T-cell (primary cell): Measurements from ENCODE around the gene KCNK4. TPM values are rescaled to one million over a fixed set of nuclear protein-coding genes. Genes with fewer than 3 reads are reported as not detected.

ENCODE experiments used
- ATAC-seq, 4 experiments: fragments of 200-7000 bp in 3 of 4; fragments of 150-1000 bp in 1 of 4; cut with Tn5 transposase; replicated peaks in 1 of 4; 1 replicate in 3 of 4; 2 replicates in 1 of 4; pipeline ENCODE4 v1.10.0; 2021; ENCODE audit warnings: moderate library complexity in 3 of 4, mild to moderate bottlenecking in 2 of 4, moderate number of reproducible peaks in 1 of 4
- CTCF ChIA-PET, 2 donors: fragments of 300-600 bp; sonication (Branson Sonifier 250); formaldehyde crosslinking; loops; one replicate each; lab custom pipeline; 2022; ENCODE audit warnings: antibody characterized with exemption in 2 of 2; lab: Charles Lee
- POLR2A ChIA-PET, 2 donors: fragments of 300-600 bp; sonication (Branson Sonifier 250); formaldehyde crosslinking; loops; one replicate each; lab custom pipeline; 2022; ENCODE audit warnings: antibody characterized with exemption in 2 of 2; lab: Charles Lee
- DNase-seq, 35 experiments: peaks; one replicate each; pipeline versions ENCODE4 v3.0.0 to v3.0.0-alpha.2; 2013 to 2023
- H3K27ac ChIP-seq: one replicate; pipeline ENCODE4 v1.5.1; 2013; ENCODE audit warnings: low read length
- H3K27me3 ChIP-seq, 2 experiments: replicated peaks in 1 of 2; 1 replicate in 1 of 2; 2 replicates in 1 of 2; pipeline versions ENCODE4 v1.6.1 to v1.7.0; 2013; ENCODE audit warnings: low read length in 1 of 2, mixed read lengths in 1 of 2; ENCODE audit not compliant: control insufficient read depth in 2 of 2, insufficient read depth in 2 of 2; ENCODE audit errors: extremely low read depth in 1 of 2
- H3K36me3 ChIP-seq, 2 donors: 1 replicate in 1 of 2; 2 replicates in 1 of 2; pipeline versions ENCODE4 v1.6.1 to v1.7.0; 2013; ENCODE audit warnings: low read length in 1 of 2; ENCODE audit not compliant: control insufficient read depth in 2 of 2, insufficient read depth in 1 of 2; ENCODE audit errors: extremely low read depth in 1 of 2
- H3K4me1 ChIP-seq, 2 experiments: 1 replicate in 1 of 2; 2 replicates in 1 of 2; pipeline versions ENCODE4 v1.6.1 to v1.7.0; 2013; ENCODE audit warnings: low read length in 2 of 2, mixed read lengths in 1 of 2; ENCODE audit not compliant: insufficient read depth in 2 of 2, control insufficient read depth in 1 of 2; ENCODE audit errors: extremely low read depth in 1 of 2
- H3K4me3 ChIP-seq, 2 donors: 1 replicate in 1 of 2; 2 replicates in 1 of 2; pipeline versions ENCODE4 v1.5.1 to v1.7.0; 2013; ENCODE audit warnings: mild to moderate bottlenecking in 2 of 2, low read length in 1 of 2, moderate library complexity in 1 of 2; ENCODE audit not compliant: control insufficient read depth in 1 of 2; ENCODE audit errors: extremely low read depth in 1 of 2
- H3K9me3 ChIP-seq: 2 replicates; pipeline ENCODE4 v1.7.0; 2013
- H3K27ac Mint-ChIP-seq, 2 donors: one replicate each; pipeline ENCODE4 v1.8.0; 2020 to 2021; ENCODE audit warnings: mild to moderate bottlenecking in 2 of 2, mixed read lengths in 2 of 2
- H3K27me3 Mint-ChIP-seq, 2 donors: one replicate each; pipeline ENCODE4 v1.8.0; 2021 to 2022; ENCODE audit warnings: mixed read lengths in 2 of 2
- H3K36me3 Mint-ChIP-seq: one replicate; pipeline ENCODE4 v1.8.0; 2021; ENCODE audit warnings: mixed read lengths
- H3K4me1 Mint-ChIP-seq, 3 donors: one replicate each; pipeline ENCODE4 v1.8.0; 2020 to 2022; ENCODE audit warnings: mixed read lengths in 3 of 3, mild to moderate bottlenecking in 1 of 3
- H3K4me3 Mint-ChIP-seq, 3 donors: one replicate each; pipeline ENCODE4 v1.8.0; 2020 to 2022; ENCODE audit warnings: mild to moderate bottlenecking in 3 of 3, mixed read lengths in 3 of 3, moderate library complexity in 3 of 3
- H3K9me3 Mint-ChIP-seq, 3 donors: one replicate each; pipeline ENCODE4 v1.8.0; 2020 to 2022; ENCODE audit warnings: mixed read lengths in 3 of 3
- WGBS: methylation state at CpG from one replicate; pipeline ENCODE4 v1.1.5; 2013; ENCODE audit warnings: missing lambda C conversion rate; ENCODE audit not compliant: insufficient coverage; 5-methylcytosine and 5-hydroxymethylcytosine counted together
- total RNA-seq, 35 experiments: library from RNA in 6 of 35; stranded (reverse) in 6 of 35; fragments of 120-200 nt in 1 of 35; gene quantifications; one replicate each; pipeline versions ENCODE4 v1.2.1 to v1.2.4 and lab custom pipeline; 2013 to 2026

The KCNK4 gene
- total RNA-seq, 5 donors from 2014 or later (not counting 1 experiment from before 2014, with no cell fraction given): 0.22 to 0.35 (median 0.33) TPM; not detected in 2

DNA sequence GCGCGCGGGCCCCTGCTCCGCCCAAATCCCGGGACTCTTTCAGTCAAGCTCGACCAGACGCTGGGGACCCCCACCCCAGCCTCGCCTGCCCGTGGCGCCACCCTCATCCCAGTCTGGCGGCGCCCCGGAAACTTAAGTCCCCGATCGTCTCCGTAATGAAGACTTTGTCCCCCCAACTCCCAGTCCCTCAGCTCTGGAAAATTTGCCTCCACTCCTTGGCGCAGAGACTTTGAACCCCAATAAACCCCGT lies 39.4 kb upstream of the KCNK4 start:
- Mint-ChIP-seq H3K9me3 (no peaks in the 10 kb centered on the region), H3K27me3 (no peaks in the 10 kb centered on the region), H3K27ac (peak overlapping the region in 1 of 2 donors; percentile 39), H3K36me3 (no peaks in the 10 kb centered on the region), H3K4me1 (peaks cover 18 to 24% (median 20%) of the 10 kb centered on the region in 3 donors), H3K4me3 (peak overlapping the region; percentile 79 to 89 (median 83))
- Histone ChIP-seq H3K36me3 (peaks cover 2 to 5% of the 10 kb centered on the region in 2 donors), H3K9me3 (no peaks in the 10 kb centered on the region), H3K4me1 (peaks cover 8 to 41% of the 10 kb centered on the region in 2 experiments), H3K4me3 (peak overlapping the region; percentile 70 to 81), H3K27me3 (peaks cover 0 to 17% of the 10 kb centered on the region in 2 experiments), H3K27ac (no peak overlapping the region)
- DNase-seq (no peak), ATAC-seq (peak in 1 of 4 experiments; percentile 1)
- WGBS: 2% methylated on average over 18 of the region's 18 CpGs
- ChIA-PET POLR2A (no interaction called here), CTCF (interaction anchor here in 1 of 2 donors (1.0 to 1.2 kb wide), 2 partner anchors 47 to 50 kb away, joined by 4 to 6 read pairs; no protein-coding TSS in a partner anchor)

DNA sequence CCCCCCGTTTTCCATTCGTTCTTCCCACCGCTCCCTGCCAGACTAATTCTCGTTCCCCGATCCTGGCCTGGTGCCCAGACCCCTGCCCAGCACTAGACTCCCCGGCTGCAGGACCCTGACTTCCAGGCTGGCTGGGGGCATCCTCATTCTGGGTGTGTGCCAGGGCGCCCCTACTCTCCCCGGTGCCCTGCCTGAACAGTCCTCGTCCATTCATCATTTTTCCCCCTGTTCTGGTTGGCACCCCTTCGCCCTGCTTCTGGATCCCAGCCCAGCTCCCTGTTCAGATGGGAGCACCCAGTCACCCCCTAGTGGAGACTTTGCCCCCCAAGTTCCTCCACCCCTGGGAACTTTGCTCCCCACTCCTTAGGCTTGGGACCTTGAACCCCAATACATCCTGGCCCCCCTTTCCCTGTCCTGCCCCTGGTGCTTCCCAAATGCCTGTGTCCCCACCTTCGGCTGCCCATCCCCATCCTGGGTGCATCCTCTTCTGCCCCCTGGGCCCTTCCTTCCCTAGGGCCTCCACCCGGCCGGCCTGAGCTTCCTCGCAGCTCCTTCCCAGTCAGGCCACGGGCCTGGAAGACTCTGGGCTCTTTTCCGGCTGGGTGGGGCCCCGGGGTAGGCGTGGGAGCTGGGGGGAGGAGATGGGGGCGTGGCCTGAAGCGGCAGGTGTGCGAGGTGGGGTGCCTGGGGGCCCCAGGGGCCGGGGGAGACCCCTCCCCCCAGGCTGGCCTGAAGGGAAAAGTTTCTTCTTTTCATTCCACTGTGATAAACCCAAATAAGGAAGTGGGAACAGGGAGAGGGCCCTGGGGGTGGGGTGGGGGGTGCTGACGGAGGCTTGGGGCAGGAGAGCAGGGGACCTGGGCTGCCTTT lies 38.9 kb upstream of the KCNK4 start:
- Histone ChIP-seq H3K27ac (no peak overlapping the region), H3K36me3 (peaks cover 2 to 6% of the 10 kb centered on the region in 2 donors), H3K9me3 (no peaks in the 10 kb centered on the region), H3K27me3 (peaks cover 0 to 17% of the 10 kb centered on the region in 2 experiments), H3K4me3 (peak overlapping the region; percentile 70 to 81), H3K4me1 (peaks cover 6 to 36% of the 10 kb centered on the region in 2 experiments)
- Mint-ChIP-seq H3K4me3 (peak overlapping the region; percentile 79 to 89 (median 83)), H3K9me3 (no peaks in the 10 kb centered on the region), H3K4me1 (peaks cover 14 to 23% (median 20%) of the 10 kb centered on the region in 3 donors), H3K27ac (peak overlapping the region in 1 of 2 donors; percentile 39), H3K36me3 (no peaks in the 10 kb centered on the region), H3K27me3 (no peaks in the 10 kb centered on the region)
- no peak for ATAC-seq
- DNase-seq: peak in 3 of 35 experiments; percentile 20 to 44 (median 26)
- ChIA-PET CTCF (interaction anchor here in 1 of 2 donors (1.2 kb wide), 1 partner anchor 48 kb away, joined by 4 read pairs; no protein-coding TSS in a partner anchor), POLR2A (interaction anchor here in 1 of 2 donors (0.7 kb wide), 1 partner anchor 1522 kb away, joined by 9 read pairs; no protein-coding TSS in a partner anchor)
- WGBS: 27% methylated on average over 8 of the region's 23 CpGs

DNA sequence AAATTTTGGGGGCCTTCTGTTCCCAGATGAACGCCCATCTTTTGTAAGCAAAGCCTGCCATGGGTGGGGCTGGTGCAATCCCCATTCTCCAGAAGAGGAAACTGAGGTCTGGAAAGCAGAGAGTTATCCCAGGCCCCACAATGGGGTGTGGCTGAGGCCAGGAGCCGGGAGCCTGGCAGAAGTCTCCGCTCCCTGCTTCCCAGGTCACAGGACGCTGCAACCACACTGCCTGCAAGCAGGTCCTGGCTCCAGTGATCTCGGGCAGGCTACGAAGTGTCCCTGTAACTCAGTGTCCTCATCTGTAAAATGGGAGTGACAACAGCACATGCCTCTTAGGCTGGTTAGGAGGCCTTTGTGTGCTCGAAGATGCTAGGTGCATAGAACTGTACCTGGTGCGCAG lies 38.1 kb upstream of the KCNK4 start:
- Mint-ChIP-seq H3K9me3 (no peaks in the 10 kb centered on the region), H3K27ac (no peak overlapping the region), H3K4me3 (peak overlapping the region in 2 of 3 donors; percentile 28 to 89), H3K36me3 (peaks cover 3% of the 10 kb centered on the region), H3K4me1 (peaks cover 8 to 19% (median 16%) of the 10 kb centered on the region in 3 donors), H3K27me3 (no peaks in the 10 kb centered on the region)
- Histone ChIP-seq H3K4me1 (peaks cover 5 to 30% of the 10 kb centered on the region in 2 experiments), H3K36me3 (peaks cover 2 to 6% of the 10 kb centered on the region in 2 donors), H3K4me3 (no peak overlapping the region), H3K27me3 (peaks cover 0 to 17% of the 10 kb centered on the region in 2 experiments), H3K9me3 (no peaks in the 10 kb centered on the region), H3K27ac (no peak overlapping the region)
- CTCF ChIA-PET: no interaction called here
- POLR2A ChIA-PET: no interaction called here
- 85% methylated on average over 6 of the region's 8 CpGs for WGBS
- ATAC-seq (no peak), DNase-seq (no peak)

DNA sequence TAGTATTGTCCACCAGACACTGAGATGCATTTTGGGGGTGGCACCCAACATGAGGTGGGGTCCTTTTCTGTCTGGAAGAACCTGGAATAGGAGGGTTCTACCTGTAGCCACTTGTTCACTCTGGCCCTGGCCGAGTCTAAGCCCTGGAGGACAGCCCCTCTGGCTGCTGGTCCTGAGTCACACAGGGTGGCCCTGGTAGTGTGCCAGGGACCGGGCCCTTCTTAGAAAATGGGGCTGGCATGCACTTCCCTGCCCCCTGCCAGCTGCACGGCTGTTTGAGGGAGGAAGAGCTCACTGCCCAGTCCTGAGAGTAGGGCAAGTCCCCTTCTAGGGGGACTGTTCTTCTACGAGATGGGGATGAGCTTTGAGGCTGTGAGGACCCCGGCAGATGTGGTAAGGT lies 37.6 kb upstream of the KCNK4 start:
- ChIA-PET CTCF (no interaction called here), POLR2A (no interaction called here)
- Histone ChIP-seq H3K4me3 (no peak overlapping the region), H3K4me1 (peaks cover 5 to 30% of the 10 kb centered on the region in 2 experiments), H3K27me3 (peaks cover 0 to 17% of the 10 kb centered on the region in 2 experiments), H3K27ac (no peak overlapping the region), H3K36me3 (peaks cover 2 to 6% of the 10 kb centered on the region in 2 donors), H3K9me3 (no peaks in the 10 kb centered on the region)
- DNase-seq: no peak
- Mint-ChIP-seq H3K27ac (no peak overlapping the region), H3K36me3 (peaks cover 3% of the 10 kb centered on the region), H3K27me3 (no peaks in the 10 kb centered on the region), H3K4me3 (peak overlapping the region in 1 of 3 donors; percentile 89), H3K9me3 (no peaks in the 10 kb centered on the region), H3K4me1 (peaks cover 7 to 16% (median 16%) of the 10 kb centered on the region in 3 donors)
- ATAC-seq: no peak
- WGBS: 79% methylated on average over 4 of the region's 5 CpGs

DNA sequence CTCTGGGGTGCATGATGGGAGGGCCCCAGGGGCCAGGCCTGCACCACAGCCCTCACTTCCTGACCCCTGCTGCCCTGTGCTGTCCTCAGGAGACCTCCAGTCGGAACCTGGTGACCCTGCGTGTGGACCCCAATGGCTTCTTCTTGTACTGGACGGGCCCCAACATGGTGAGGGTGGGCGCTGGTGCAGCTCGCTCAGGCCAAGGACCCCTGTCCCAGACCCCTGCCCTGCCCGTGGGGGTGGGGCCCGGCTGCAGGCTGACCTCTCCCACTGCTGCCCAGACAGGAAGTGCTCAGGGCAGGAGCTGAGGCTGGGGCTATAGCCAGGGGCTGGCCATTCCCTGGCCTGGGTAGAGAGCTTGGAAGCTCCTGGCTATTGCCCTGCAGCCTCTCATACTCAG lies 36.8 kb upstream of the KCNK4 start:
- Histone ChIP-seq H3K4me3 (no peak overlapping the region), H3K27ac (no peak overlapping the region), H3K4me1 (peaks cover 5 to 33% of the 10 kb centered on the region in 2 experiments), H3K9me3 (no peaks in the 10 kb centered on the region), H3K36me3 (peaks cover 6 to 7% of the 10 kb centered on the region in 2 donors), H3K27me3 (peaks cover 0 to 17% of the 10 kb centered on the region in 2 experiments)
- no peak for ATAC-seq
- CTCF ChIA-PET: no interaction called here
- POLR2A ChIA-PET: no interaction called here
- Mint-ChIP-seq H3K4me3 (no peak overlapping the region), H3K4me1 (peaks cover 7 to 17% (median 16%) of the 10 kb centered on the region in 3 donors), H3K27ac (no peak overlapping the region), H3K27me3 (no peaks in the 10 kb centered on the region), H3K36me3 (peaks cover 5% of the 10 kb centered on the region), H3K9me3 (no peaks in the 10 kb centered on the region)
- DNase-seq: no peak
- WGBS: 100% methylated on average over 5 of the region's 7 CpGs
